ENCODE measurements around the gene UNC13A. TPM values are rescaled to one million over a fixed set of nuclear protein-coding genes. Genes with fewer than 3 reads are reported as not detected.

Gene UNC13A
- total and polyA plus RNA-seq, 2 donors (not counting 3 experiments of a cell fraction or from before 2014, with no cell fraction given) = 0.04 to 0.09 TPM

GRCh38 chr19:17678836-17679235, 9.3 kb downstream of the UNC13A start:
- dilution Hi-C loops (cut with MboI; ENCODE audit: extremely low pct_ligation_motif_present, low sequenced_read_pairs) = no loop called here
- H3K4me3 ChIP-seq (replicated peaks in 1 of 3; ENCODE audit: insufficient read depth in 1 of 3, low read depth in 1 of 3, low read length in 3 of 3) = no peak overlapping the region
- H3K9me3 ChIP-seq (replicated peaks; ENCODE audit: control insufficient read depth, insufficient read depth, low read length) = no peaks in the 10 kb centered on the region
- ChIA-PET POLR2A (interaction anchor here (0.6 kb wide), 1 partner anchor 14 kb away, joined by 4 read pairs; no protein-coding TSS in a partner anchor), CTCF (interaction anchor here (2.3 kb wide), 1 partner anchor 88 kb away, joined by 8 read pairs; no protein-coding TSS in a partner anchor)
- H3K36me3 ChIP-seq (ENCODE audit: control insufficient read depth in 2 of 2, extremely low read depth in 1 of 2, insufficient read depth in 2 of 2, low read length in 2 of 2) = no peaks in the 10 kb centered on the region
- no TSS peak for BruUV-seq (replicated peaks)
- no peak overlapping the region for H3K27ac ChIP-seq (ENCODE audit: insufficient read depth, low read depth, low read length)
- TF ChIP-seq CTCF (IDR thresholded peaks at IDR 0.05; ENCODE audit: extremely low read depth in 1 of 2, insufficient read depth in 1 of 2, low read depth in 1 of 2, low read length in 2 of 2) = no peak
- TF ChIP-seq POLR2A (IDR thresholded peaks at IDR 0.05; ENCODE audit: low read depth, low read length) = no peak
- peaks cover 0 to 4% of the 10 kb centered on the region in 2 experiments for H3K27me3 ChIP-seq (ENCODE audit: control insufficient read depth in 2 of 2, insufficient read depth in 2 of 2, low read length in 2 of 2)
- intact Hi-C loops (cut with micrococcal nuclease) = no loop called here
- H3K4me1 ChIP-seq (ENCODE audit: control insufficient read depth, extremely low read depth, insufficient read depth, low read length) = peaks cover 16% of the 10 kb centered on the region
- FAIRE-seq = no peak
- H3K9me1 ChIP-seq (replicated peaks; ENCODE audit: control insufficient read depth, extremely low read depth, insufficient read depth, low read length) = no peaks in the 10 kb centered on the region
- no peak for DNase-seq (ENCODE audit: low read depth, low spot score)
- H2AFZ ChIP-seq (ENCODE audit: low read depth, low read length) = no peak overlapping the region
- H3K4me2 ChIP-seq (ENCODE audit: insufficient read depth, low read length) = no peak overlapping the region
- H3K9ac ChIP-seq (replicated peaks; ENCODE audit: extremely low read depth, insufficient read depth, low read length) = no peak overlapping the region
- no peaks in the 10 kb centered on the region for H3K79me2 ChIP-seq (ENCODE audit: control insufficient read depth, insufficient read depth, low read length)
- H4K20me1 ChIP-seq (replicated peaks; ENCODE audit: control insufficient read depth, extremely low read depth, insufficient read depth, low read length) = no peaks in the 10 kb centered on the region

GRCh38 chr19:17677002-17677401, 11.2 kb downstream of the UNC13A start:
- POLR2A ChIA-PET = no interaction called here
- Histone ChIP-seq H4K20me1 (replicated peaks; ENCODE audit: control insufficient read depth, extremely low read depth, insufficient read depth, low read length) (no peaks in the 10 kb centered on the region), H3K27me3 (ENCODE audit: control insufficient read depth in 2 of 2, insufficient read depth in 2 of 2, low read length in 2 of 2) (peaks cover 0 to 4% of the 10 kb centered on the region in 2 experiments), H3K9me3 (replicated peaks; ENCODE audit: control insufficient read depth, insufficient read depth, low read length) (no peaks in the 10 kb centered on the region), H3K4me3 (replicated peaks in 1 of 3; ENCODE audit: insufficient read depth in 1 of 3, low read depth in 1 of 3, low read length in 3 of 3) (no peak overlapping the region), H3K27ac (ENCODE audit: insufficient read depth, low read depth, low read length) (no peak overlapping the region), H3K4me1 (ENCODE audit: control insufficient read depth, extremely low read depth, insufficient read depth, low read length) (peaks cover 16% of the 10 kb centered on the region), H3K36me3 (ENCODE audit: control insufficient read depth in 2 of 2, extremely low read depth in 1 of 2, insufficient read depth in 2 of 2, low read length in 2 of 2) (no peaks in the 10 kb centered on the region), H3K4me2 (ENCODE audit: insufficient read depth, low read length) (no peak overlapping the region), H2AFZ (ENCODE audit: low read depth, low read length) (no peak overlapping the region), H3K79me2 (ENCODE audit: control insufficient read depth, insufficient read depth, low read length) (no peaks in the 10 kb centered on the region), H3K9me1 (replicated peaks; ENCODE audit: control insufficient read depth, extremely low read depth, insufficient read depth, low read length) (no peaks in the 10 kb centered on the region), H3K9ac (replicated peaks; ENCODE audit: extremely low read depth, insufficient read depth, low read length) (no peak overlapping the region)
- CTCF ChIA-PET = interaction anchor here (0.7 to 1.4 kb wide), 3 partner anchors 90 to 272 kb away, joined by 3 to 5 read pairs (median 3); partner anchors contain the start of gene BST2
- DNase-seq (ENCODE audit: low read depth, low spot score) (no peak), FAIRE-seq (no peak)
- dilution Hi-C loops (cut with MboI; ENCODE audit: extremely low pct_ligation_motif_present, low sequenced_read_pairs) = no loop called here
- peak in 1 of 2 donors; percentile 19 for TF ChIP-seq CTCF (IDR thresholded peaks at IDR 0.05; ENCODE audit: extremely low read depth in 1 of 2, insufficient read depth in 1 of 2, low read depth in 1 of 2, low read length in 2 of 2)
- TF ChIP-seq, protein P1, sequence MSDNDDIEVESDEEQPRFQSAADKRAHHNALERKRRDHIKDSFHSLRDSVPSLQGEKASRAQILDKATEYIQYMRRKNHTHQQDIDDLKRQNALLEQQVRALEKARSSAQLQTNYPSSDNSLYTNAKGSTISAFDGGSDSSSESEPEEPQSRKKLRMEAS (IDR thresholded peaks at IDR 0.05; ENCODE audit: insufficient read depth, insufficient read length) = no peak
- intact Hi-C loops (cut with micrococcal nuclease) = no loop called here
- BruUV-seq (replicated peaks) = no TSS peak

Data from endothelial cell of umbilical vein (primary cell).